Neural cell (in vitro differentiated cells): Measurements from ENCODE around the gene MMP1.
"Not testable (repeated sequence)": the region's sequence is repeated elsewhere in the genome, so short reads cannot be mapped to it uniquely, and the experiment has no call there.

Source experiments
- CTCF ChIP-seq: fragments of 450-650 bp; IDR thresholded peaks from 2 replicates; pipeline ENCODE4 v1.5.1; 2014; ENCODE audit warnings: antibody characterized with exemption, mild to moderate bottlenecking, moderate library complexity; ENCODE audit not compliant: poor library complexity, severe bottlenecking
- POLR2AphosphoS5 ChIP-seq: IDR thresholded peaks from 2 replicates; pipeline ENCODE4 v1.6.1; 2012
- TAF1 ChIP-seq: IDR thresholded peaks from 2 replicates; pipeline ENCODE4 v1.6.1; 2012; ENCODE audit warnings: low read depth

GRCh38 chr11:102746746-102747578 lies 51.0 kb downstream of the MMP1 start:
- TF ChIP-seq TAF1, POLR2AphosphoS5, CTCF: not testable (repeated sequence)
